ENCODE results near the gene ACOT12. TPM values are rescaled to one million over a fixed set of nuclear protein-coding genes. Genes with fewer than 3 reads are reported as not detected.

The ACOT12 gene
- not detected in 3 replicates for total RNA-seq
- long read RNA-seq, result 0 reads

GRCh38 chr5:81393783-81394718, at the start of gene ACOT12:
Gene ACOT12 (minus strand): TSS chr5:81394134. CDS start chr5:81394114, 20 bp downstream.
- Mint-ChIP-seq H3K36me3 (ENCODE audit: low read depth) (no peaks in the 10 kb centered on the region), H3K4me3 (ENCODE audit: unreplicated experiment) (peak within 1 kb of the TSS; percentile 67), H3K27me3 (ENCODE audit: low read depth) (no peaks in the 10 kb centered on the region), H3K4me1 (ENCODE audit: low read depth) (peaks cover 16% of the 10 kb centered on the region), H3K9me3 (ENCODE audit: low read depth) (peaks cover 6% of the 10 kb centered on the region), H3K27ac (ENCODE audit: unreplicated experiment) (peak within 1 kb of the TSS; percentile 8)
- peak; percentile 77 for DNase-seq (ENCODE audit: low spot score)
- no peak for TF ChIP-seq CTCF (IDR thresholded peaks at IDR 0.05)

GRCh38 chr5:81435023-81435422, 41.1 kb upstream of the ACOT12 start:
- Mint-ChIP-seq H3K4me3 (ENCODE audit: unreplicated experiment) (no peak overlapping the region), H3K27ac (ENCODE audit: unreplicated experiment) (no peak overlapping the region), H3K4me1 (ENCODE audit: low read depth) (no peaks in the 10 kb centered on the region), H3K9me3 (ENCODE audit: low read depth) (no peaks in the 10 kb centered on the region), H3K27me3 (ENCODE audit: low read depth) (no peaks in the 10 kb centered on the region), H3K36me3 (ENCODE audit: low read depth) (peaks cover 2% of the 10 kb centered on the region)
- DNase-seq (ENCODE audit: low spot score), result no peak
- no peak for TF ChIP-seq CTCF (IDR thresholded peaks at IDR 0.05)

GRCh38 chr5:81429985-81430384, 36.1 kb upstream of the ACOT12 start:
- no peaks in the 10 kb centered on the region for H3K9me3 Mint-ChIP-seq (ENCODE audit: low read depth)
- H3K27ac Mint-ChIP-seq (ENCODE audit: unreplicated experiment), result no peak overlapping the region
- TF ChIP-seq CTCF (IDR thresholded peaks at IDR 0.05), result no peak
- peaks cover 27% of the 10 kb centered on the region for H3K4me1 Mint-ChIP-seq (ENCODE audit: low read depth)
- no peak overlapping the region for H3K4me3 Mint-ChIP-seq (ENCODE audit: unreplicated experiment)
- no peak for DNase-seq (ENCODE audit: low spot score)
- no peaks in the 10 kb centered on the region for H3K27me3 Mint-ChIP-seq (ENCODE audit: low read depth)
- peaks cover 2% of the 10 kb centered on the region for H3K36me3 Mint-ChIP-seq (ENCODE audit: low read depth)

GRCh38 chr5:81429363-81429762, 35.4 kb upstream of the ACOT12 start:
- Mint-ChIP-seq H3K36me3 (ENCODE audit: low read depth) (peaks cover 2% of the 10 kb centered on the region), H3K27ac (ENCODE audit: unreplicated experiment) (no peak overlapping the region), H3K27me3 (ENCODE audit: low read depth) (no peaks in the 10 kb centered on the region), H3K9me3 (ENCODE audit: low read depth) (no peaks in the 10 kb centered on the region), H3K4me1 (ENCODE audit: low read depth) (peaks cover 27% of the 10 kb centered on the region), H3K4me3 (ENCODE audit: unreplicated experiment) (no peak overlapping the region)
- DNase-seq (ENCODE audit: low spot score), result no peak
- no peak for TF ChIP-seq CTCF (IDR thresholded peaks at IDR 0.05)

- H3K27ac Mint-ChIP-seq (ENCODE audit: unreplicated experiment), result no peak overlapping the region
- no peaks in the 10 kb centered on the region for H3K36me3 Mint-ChIP-seq (ENCODE audit: low read depth)
- H3K27me3 Mint-ChIP-seq (ENCODE audit: low read depth), result no peaks in the 10 kb centered on the region
Observed at GRCh38 chr5:81428861-81429260, 34.9 kb upstream of the ACOT12 start.

More at GRCh38 chr5:81428861-81429260, 34.9 kb upstream of the ACOT12 start:
- Mint-ChIP-seq H3K4me1 (ENCODE audit: low read depth) (peaks cover 27% of the 10 kb centered on the region), H3K4me3 (ENCODE audit: unreplicated experiment) (no peak overlapping the region), H3K9me3 (ENCODE audit: low read depth) (no peaks in the 10 kb centered on the region)
- DNase-seq (ENCODE audit: low spot score), result no peak
- TF ChIP-seq CTCF (IDR thresholded peaks at IDR 0.05), result no peak

Data from chondrocyte (in vitro differentiated cells).